GM21360 (cell line): ENCODE measurements around the gene TMEM186.
"Not testable (repeated sequence)": the region's sequence is repeated elsewhere in the genome, so short reads cannot be mapped to it uniquely, and the experiment has no call there.

Source experiments
- ATAC-seq: cut with Tn5 transposase; IDR thresholded peaks from one replicate; pipeline ENCODE4 v1.9.1; 2021; ENCODE audit warnings: mild to moderate bottlenecking, moderate library complexity; ENCODE audit not compliant: unreplicated experiment

The TMEM186 gene

GRCh38 chr16:8775359-8775758, 22.1 kb downstream of the TMEM186 start:
- no peak for ATAC-seq

GRCh38 chr16:8774208-8774607, 23.2 kb downstream of the TMEM186 start:
- ATAC-seq = no peak

- ATAC-seq = no peak
Observed at GRCh38 chr16:8773537-8773936, 23.9 kb downstream of the TMEM186 start.

GRCh38 chr16:8768692-8769091, 28.7 kb downstream of the TMEM186 start:
- ATAC-seq = no peak

- no peak for ATAC-seq
Observed at GRCh38 chr16:8768283-8768682, 29.2 kb downstream of the TMEM186 start.

- no peak for ATAC-seq
Observed at GRCh38 chr16:8767176-8767575, 30.3 kb downstream of the TMEM186 start.

- ATAC-seq = no peak
Observed at GRCh38 chr16:8764525-8765250, 32.8 kb downstream of the TMEM186 start.

GRCh38 chr16:8763899-8764298, 33.5 kb downstream of the TMEM186 start:
- no peak for ATAC-seq

- no peak for ATAC-seq
Observed at GRCh38 chr16:8763083-8763482, 34.4 kb downstream of the TMEM186 start.

- no peak for ATAC-seq
Observed at GRCh38 chr16:8762254-8762653, 35.2 kb downstream of the TMEM186 start.

GRCh38 chr16:8761078-8761477, 36.4 kb downstream of the TMEM186 start:
- no peak for ATAC-seq

- ATAC-seq = no peak
Observed at GRCh38 chr16:8760021-8760420, 37.4 kb downstream of the TMEM186 start.

GRCh38 chr16:8758022-8758421, 39.4 kb downstream of the TMEM186 start:
- no peak for ATAC-seq

GRCh38 chr16:8756755-8757154, 40.7 kb downstream of the TMEM186 start:
- ATAC-seq = no peak

- no peak for ATAC-seq
Observed at GRCh38 chr16:8753416-8754054, 43.9 kb downstream of the TMEM186 start.

- ATAC-seq = no peak
Observed at GRCh38 chr16:8752706-8753105, 44.7 kb downstream of the TMEM186 start.

- no peak for ATAC-seq
Observed at GRCh38 chr16:8751481-8752311, 45.7 kb downstream of the TMEM186 start.

GRCh38 chr16:8748944-8749343, 48.5 kb downstream of the TMEM186 start:
- not testable (repeated sequence) for ATAC-seq
